Astrocyte (in vitro differentiated cells and primary cell): ENCODE results near the gene CASK. TPM values are rescaled to one million over a fixed set of nuclear protein-coding genes. Genes with fewer than 3 reads are reported as not detected.

Experiments
- DNase-seq: peaks from one replicate; pipeline ENCODE4 v3.0.0-alpha.2; 2010; ENCODE audit warnings: low read depth
- FAIRE-seq: peaks from 2 replicates; lab custom pipeline; 2011; peaks lifted over from hg19 to GRCh38; lab: Jason Lieb, UNC
- H2AFZ ChIP-seq: 2 replicates; pipeline ENCODE4 v1.6.0; 2012; ENCODE audit warnings: low read depth, low read length, inconsistent platforms
- H3K27ac ChIP-seq: 2 replicates; pipeline ENCODE4 v1.5.1; 2011; ENCODE audit warnings: low read depth, low read length, inconsistent platforms
- H3K27me3 ChIP-seq: 2 replicates; pipeline ENCODE4 v1.6.0; 2011; ENCODE audit warnings: low read length, inconsistent platforms; ENCODE audit not compliant: insufficient read depth
- H3K36me3 ChIP-seq: 2 replicates; pipeline ENCODE4 v1.5.1; 2011; ENCODE audit warnings: low read length, inconsistent platforms; ENCODE audit not compliant: insufficient read depth
- H3K4me1 ChIP-seq: 2 replicates; pipeline ENCODE4 v1.5.1; 2011; ENCODE audit warnings: low read length, inconsistent platforms; ENCODE audit not compliant: insufficient read depth
- H3K4me2 ChIP-seq: 2 replicates; pipeline ENCODE4 v1.6.0; 2012; ENCODE audit warnings: low read length, inconsistent platforms
- H3K4me3 ChIP-seq: 2 replicates; pipeline ENCODE4 v1.5.1; 2011; ENCODE audit warnings: low read depth, mild to moderate bottlenecking, low read length, inconsistent platforms; ENCODE audit not compliant: insufficient read depth
- H3K79me2 ChIP-seq: 2 replicates; pipeline ENCODE4 v1.6.0; 2012; ENCODE audit warnings: mild to moderate bottlenecking, low read length, inconsistent platforms; ENCODE audit not compliant: insufficient read depth
- H3K9ac ChIP-seq: 2 replicates; pipeline ENCODE4 v1.6.0; 2012; ENCODE audit warnings: mild to moderate bottlenecking, low read length, inconsistent platforms
- H3K9me3 ChIP-seq: 2 replicates; pipeline ENCODE4 v1.5.1; 2012; ENCODE audit warnings: low read depth, mild to moderate bottlenecking, low read length, inconsistent platforms; ENCODE audit not compliant: insufficient read depth
- H4K20me1 ChIP-seq: 2 replicates; pipeline ENCODE4 v1.6.0; 2012; ENCODE audit warnings: low read length, inconsistent platforms; ENCODE audit not compliant: insufficient read depth
- H3K27ac Mint-ChIP-seq: one replicate; pipeline ENCODE4 v1.8.0; 2021; ENCODE audit warnings: mild to moderate bottlenecking, mixed read lengths; ENCODE audit not compliant: unreplicated experiment
- H3K27me3 Mint-ChIP-seq: one replicate; pipeline ENCODE4 v1.8.0; 2021; ENCODE audit warnings: low read depth, mixed read lengths; ENCODE audit not compliant: unreplicated experiment
- H3K36me3 Mint-ChIP-seq: one replicate; pipeline ENCODE4 v1.8.0; 2021; ENCODE audit warnings: low read depth, mixed read lengths; ENCODE audit not compliant: unreplicated experiment
- H3K4me1 Mint-ChIP-seq: one replicate; pipeline ENCODE4 v1.8.0; 2021; ENCODE audit warnings: low read depth, mixed read lengths; ENCODE audit not compliant: unreplicated experiment
- H3K4me3 Mint-ChIP-seq: one replicate; pipeline ENCODE4 v1.8.0; 2021; ENCODE audit warnings: mild to moderate bottlenecking, moderate library complexity, mixed read lengths; ENCODE audit not compliant: unreplicated experiment
- H3K9me3 Mint-ChIP-seq: one replicate; pipeline ENCODE4 v1.8.0; 2021; ENCODE audit warnings: mild to moderate bottlenecking, mixed read lengths; ENCODE audit not compliant: unreplicated experiment
- CTCF ChIP-seq: IDR thresholded peaks from 2 replicates; pipeline ENCODE4 v1.5.1; 2011; ENCODE audit warnings: low read depth, mild to moderate bottlenecking, inconsistent platforms, low read length, moderate library complexity; ENCODE audit not compliant: insufficient read depth
- EZH2 ChIP-seq: IDR thresholded peaks from 2 replicates; pipeline ENCODE4 v1.6.1; 2012; ENCODE audit warnings: mild to moderate bottlenecking, low read length, inconsistent platforms; ENCODE audit not compliant: insufficient read depth
- total RNA-seq: library from RNA; stranded (reverse); gene quantifications from 2 replicates; pipeline ENCODE4 v1.2.1, GENCODE V29; 2021

The CASK gene
- total RNA-seq, 1 donor from 2014 or later, result 99.3 TPM

- Histone ChIP-seq H3K4me2 (no peak overlapping the region), H3K9ac (no peak overlapping the region), H4K20me1 (no peaks in the 10 kb centered on the region), H3K36me3 (no peaks in the 10 kb centered on the region), H3K79me2 (no peaks in the 10 kb centered on the region), H3K4me3 (no peak overlapping the region), H3K9me3 (no peaks in the 10 kb centered on the region), H2AFZ (no peak overlapping the region), H3K27me3 (no peaks in the 10 kb centered on the region), H3K4me1 (no peaks in the 10 kb centered on the region), H3K27ac (no peak overlapping the region)
- FAIRE-seq (no peak), DNase-seq (no peak)
- Mint-ChIP-seq H3K4me1 (peaks cover 3% of the 10 kb centered on the region), H3K36me3 (no peaks in the 10 kb centered on the region), H3K27ac (no peak overlapping the region), H3K27me3 (no peaks in the 10 kb centered on the region), H3K4me3 (no peak overlapping the region), H3K9me3 (no peaks in the 10 kb centered on the region)
- TF ChIP-seq EZH2 (no peak), CTCF (no peak)
These were observed 442.7 kb downstream of the CASK start for GRCh38 chrX:41480508-41481260.

DNA sequence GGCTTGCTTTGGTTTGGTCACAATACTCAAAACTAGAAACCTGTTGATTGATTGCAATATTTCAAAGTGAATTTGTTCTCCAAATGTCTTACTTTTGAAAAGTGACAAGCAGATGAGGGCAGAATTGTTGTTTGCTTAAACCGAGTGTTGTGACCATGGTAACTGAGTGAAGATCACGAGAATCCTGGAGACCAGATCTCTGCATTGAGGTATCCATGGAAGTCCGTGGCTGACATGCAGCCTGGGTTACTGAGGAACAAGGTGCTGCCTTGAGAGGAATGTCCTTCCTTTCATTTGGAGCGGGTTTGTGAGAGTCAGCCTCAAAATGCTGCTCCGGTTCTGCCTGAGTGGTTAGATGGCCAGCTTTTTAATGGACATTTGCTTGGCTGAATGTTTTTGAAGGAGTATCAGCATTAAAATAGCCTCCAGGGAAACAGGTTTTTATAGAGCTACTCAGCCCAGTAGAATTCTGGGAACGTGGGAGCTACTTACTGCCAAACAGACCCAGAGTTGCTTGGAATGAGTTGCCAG is 444.9 kb downstream of the CASK start:
- no peak for DNase-seq
- Mint-ChIP-seq H3K4me3 (no peak overlapping the region), H3K4me1 (peaks cover 6% of the 10 kb centered on the region)

More for the DNA sequence above, 444.9 kb downstream of the CASK start:
- peak; percentile 23 for FAIRE-seq
- H3K4me3 ChIP-seq, result no peak overlapping the region
- Mint-ChIP-seq H3K27me3 (no peaks in the 10 kb centered on the region), H3K9me3 (no peaks in the 10 kb centered on the region), H3K36me3 (no peaks in the 10 kb centered on the region), H3K27ac (no peak overlapping the region)
- H3K79me2 ChIP-seq, result no peaks in the 10 kb centered on the region
- no peak overlapping the region for H3K27ac ChIP-seq
- no peak for TF ChIP-seq EZH2
- no peak for TF ChIP-seq CTCF
- no peaks in the 10 kb centered on the region for H3K27me3 ChIP-seq
- no peak overlapping the region for H3K4me2 ChIP-seq
- H3K9me3 ChIP-seq, result no peaks in the 10 kb centered on the region
- no peaks in the 10 kb centered on the region for H4K20me1 ChIP-seq
- H3K36me3 ChIP-seq, result no peaks in the 10 kb centered on the region
- H3K4me1 ChIP-seq, result no peaks in the 10 kb centered on the region
- H2AFZ ChIP-seq, result no peak overlapping the region
- no peak overlapping the region for H3K9ac ChIP-seq
